ENCODE data around the gene IQCF6.

DNA sequence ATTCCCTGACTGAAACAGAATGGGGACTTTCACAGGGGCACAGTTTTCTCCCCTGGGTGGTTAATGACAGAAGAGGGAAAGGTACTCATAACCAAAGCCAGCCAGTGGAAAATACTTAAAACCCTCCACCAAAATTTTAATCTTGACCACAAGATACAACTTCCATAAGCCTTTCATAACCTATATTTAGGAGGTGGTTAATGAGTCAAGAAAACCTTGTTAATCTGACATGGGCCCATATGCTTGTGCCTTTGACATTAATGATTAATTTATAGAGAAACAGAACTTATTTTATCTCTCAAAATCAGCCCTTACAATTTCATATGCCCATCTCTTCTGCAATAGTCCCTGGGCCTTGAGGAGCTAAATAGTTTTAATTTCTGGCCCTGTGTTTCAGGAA lies 31.2 kb downstream of the IQCF6 start:
- TF ChIP-seq POLR2AphosphoS5 (IDR thresholded peaks at IDR 0.05) (no peak), EZH2 (IDR thresholded peaks at IDR 0.05; ENCODE audit: borderline replicate concordance, insufficient read depth, low read length, poor library complexity, severe bottlenecking) (no peak), EP300 (conservative IDR thresholded peaks at IDR 0.05; ENCODE audit: poor library complexity, severe bottlenecking) (no peak)
- TF ChIP-seq, protein P1, sequence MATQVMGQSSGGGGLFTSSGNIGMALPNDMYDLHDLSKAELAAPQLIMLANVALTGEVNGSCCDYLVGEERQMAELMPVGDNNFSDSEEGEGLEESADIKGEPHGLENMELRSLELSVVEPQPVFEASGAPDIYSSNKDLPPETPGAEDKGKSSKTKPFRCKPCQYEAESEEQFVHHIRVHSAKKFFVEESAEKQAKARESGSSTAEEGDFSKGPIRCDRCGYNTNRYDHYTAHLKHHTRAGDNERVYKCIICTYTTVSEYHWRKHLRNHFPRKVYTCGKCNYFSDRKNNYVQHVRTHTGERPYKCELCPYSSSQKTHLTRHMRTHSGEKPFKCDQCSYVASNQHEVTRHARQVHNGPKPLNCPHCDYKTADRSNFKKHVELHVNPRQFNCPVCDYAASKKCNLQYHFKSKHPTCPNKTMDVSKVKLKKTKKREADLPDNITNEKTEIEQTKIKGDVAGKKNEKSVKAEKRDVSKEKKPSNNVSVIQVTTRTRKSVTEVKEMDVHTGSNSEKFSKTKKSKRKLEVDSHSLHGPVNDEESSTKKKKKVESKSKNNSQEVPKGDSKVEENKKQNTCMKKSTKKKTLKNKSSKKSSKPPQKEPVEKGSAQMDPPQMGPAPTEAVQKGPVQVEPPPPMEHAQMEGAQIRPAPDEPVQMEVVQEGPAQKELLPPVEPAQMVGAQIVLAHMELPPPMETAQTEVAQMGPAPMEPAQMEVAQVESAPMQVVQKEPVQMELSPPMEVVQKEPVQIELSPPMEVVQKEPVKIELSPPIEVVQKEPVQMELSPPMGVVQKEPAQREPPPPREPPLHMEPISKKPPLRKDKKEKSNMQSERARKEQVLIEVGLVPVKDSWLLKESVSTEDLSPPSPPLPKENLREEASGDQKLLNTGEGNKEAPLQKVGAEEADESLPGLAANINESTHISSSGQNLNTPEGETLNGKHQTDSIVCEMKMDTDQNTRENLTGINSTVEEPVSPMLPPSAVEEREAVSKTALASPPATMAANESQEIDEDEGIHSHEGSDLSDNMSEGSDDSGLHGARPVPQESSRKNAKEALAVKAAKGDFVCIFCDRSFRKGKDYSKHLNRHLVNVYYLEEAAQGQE (IDR thresholded peaks at IDR 0.05; ENCODE audit: borderline replicate concordance): no peak
